Measurements from ENCODE around the gene GNPAT.

DNA sequence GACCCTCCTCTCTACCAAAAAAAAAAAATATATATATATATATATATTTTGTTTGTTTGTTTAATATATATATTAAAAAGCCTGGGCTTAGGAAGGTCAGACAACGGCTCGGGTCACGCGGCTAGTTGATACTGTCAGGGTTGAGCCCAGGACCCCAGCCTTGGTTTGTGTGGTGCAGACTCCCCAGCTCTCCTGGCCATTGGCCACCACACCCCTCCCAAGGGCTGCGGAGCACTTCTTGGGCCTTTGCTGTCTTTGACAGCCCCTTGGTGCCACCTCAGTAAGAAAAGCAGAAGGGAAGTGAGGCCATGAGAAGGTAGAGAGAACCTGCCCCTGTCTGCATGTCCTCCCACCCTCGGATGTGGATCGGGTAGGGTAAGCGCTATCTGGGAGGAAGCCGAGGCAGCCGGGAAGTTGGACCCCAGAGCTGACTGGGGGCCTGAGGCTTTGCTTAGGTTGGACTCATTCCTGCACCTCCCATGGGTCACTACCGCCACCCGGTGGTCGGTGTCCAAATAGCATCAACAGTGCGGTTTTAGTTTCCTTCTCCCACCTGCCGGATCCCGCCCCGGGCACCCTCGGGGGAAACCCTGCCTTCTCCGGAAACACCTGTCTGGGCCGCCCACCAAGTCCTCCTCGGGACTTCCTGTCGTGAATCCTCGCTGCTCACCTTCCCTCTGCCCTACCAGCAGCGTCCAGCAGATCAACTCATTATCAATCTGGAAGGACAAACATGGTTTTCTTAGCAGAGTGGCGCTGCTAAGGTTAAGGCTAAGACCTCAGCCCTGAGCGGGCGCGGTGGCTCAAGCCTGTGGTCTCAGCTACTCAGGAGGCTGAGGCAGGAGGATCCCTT is 29.8 kb upstream of the GNPAT start:
- TF ChIP-seq, protein P1, sequence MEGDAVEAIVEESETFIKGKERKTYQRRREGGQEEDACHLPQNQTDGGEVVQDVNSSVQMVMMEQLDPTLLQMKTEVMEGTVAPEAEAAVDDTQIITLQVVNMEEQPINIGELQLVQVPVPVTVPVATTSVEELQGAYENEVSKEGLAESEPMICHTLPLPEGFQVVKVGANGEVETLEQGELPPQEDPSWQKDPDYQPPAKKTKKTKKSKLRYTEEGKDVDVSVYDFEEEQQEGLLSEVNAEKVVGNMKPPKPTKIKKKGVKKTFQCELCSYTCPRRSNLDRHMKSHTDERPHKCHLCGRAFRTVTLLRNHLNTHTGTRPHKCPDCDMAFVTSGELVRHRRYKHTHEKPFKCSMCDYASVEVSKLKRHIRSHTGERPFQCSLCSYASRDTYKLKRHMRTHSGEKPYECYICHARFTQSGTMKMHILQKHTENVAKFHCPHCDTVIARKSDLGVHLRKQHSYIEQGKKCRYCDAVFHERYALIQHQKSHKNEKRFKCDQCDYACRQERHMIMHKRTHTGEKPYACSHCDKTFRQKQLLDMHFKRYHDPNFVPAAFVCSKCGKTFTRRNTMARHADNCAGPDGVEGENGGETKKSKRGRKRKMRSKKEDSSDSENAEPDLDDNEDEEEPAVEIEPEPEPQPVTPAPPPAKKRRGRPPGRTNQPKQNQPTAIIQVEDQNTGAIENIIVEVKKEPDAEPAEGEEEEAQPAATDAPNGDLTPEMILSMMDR (IDR thresholded peaks at IDR 0.05; ENCODE audit: insufficient read depth, low read length, poor library complexity, severe bottlenecking), result peak; percentile 80
- TF ChIP-seq EZH2phosphoT487 (conservative IDR thresholded peaks at IDR 0.05; ENCODE audit: low read length), result no peak
